NCI-H1105 treated with DMSO at 0.1 percent for 48 hours (cell line): ENCODE data around the gene ENKD1.
A peak's percentile ranks its signal among the peaks of the same experiment; 100 is the strongest.
"Not testable (repeated sequence)": the region's sequence is repeated elsewhere in the genome, so short reads cannot be mapped to it uniquely, and the experiment has no call there.

Source experiments
- DNase-seq: peaks from one replicate; lab custom pipeline; 2025; lab: John Stamatoyannopoulos, UW

Gene ENKD1, protein sequence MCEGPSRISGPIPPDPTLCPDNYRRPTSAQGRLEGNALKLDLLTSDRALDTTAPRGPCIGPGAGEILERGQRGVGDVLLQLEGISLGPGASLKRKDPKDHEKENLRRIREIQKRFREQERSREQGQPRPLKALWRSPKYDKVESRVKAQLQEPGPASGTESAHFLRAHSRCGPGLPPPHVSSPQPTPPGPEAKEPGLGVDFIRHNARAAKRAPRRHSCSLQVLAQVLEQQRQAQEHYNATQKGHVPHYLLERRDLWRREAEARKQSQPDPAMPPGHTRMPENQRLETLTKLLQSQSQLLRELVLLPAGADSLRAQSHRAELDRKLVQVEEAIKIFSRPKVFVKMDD

DNA sequence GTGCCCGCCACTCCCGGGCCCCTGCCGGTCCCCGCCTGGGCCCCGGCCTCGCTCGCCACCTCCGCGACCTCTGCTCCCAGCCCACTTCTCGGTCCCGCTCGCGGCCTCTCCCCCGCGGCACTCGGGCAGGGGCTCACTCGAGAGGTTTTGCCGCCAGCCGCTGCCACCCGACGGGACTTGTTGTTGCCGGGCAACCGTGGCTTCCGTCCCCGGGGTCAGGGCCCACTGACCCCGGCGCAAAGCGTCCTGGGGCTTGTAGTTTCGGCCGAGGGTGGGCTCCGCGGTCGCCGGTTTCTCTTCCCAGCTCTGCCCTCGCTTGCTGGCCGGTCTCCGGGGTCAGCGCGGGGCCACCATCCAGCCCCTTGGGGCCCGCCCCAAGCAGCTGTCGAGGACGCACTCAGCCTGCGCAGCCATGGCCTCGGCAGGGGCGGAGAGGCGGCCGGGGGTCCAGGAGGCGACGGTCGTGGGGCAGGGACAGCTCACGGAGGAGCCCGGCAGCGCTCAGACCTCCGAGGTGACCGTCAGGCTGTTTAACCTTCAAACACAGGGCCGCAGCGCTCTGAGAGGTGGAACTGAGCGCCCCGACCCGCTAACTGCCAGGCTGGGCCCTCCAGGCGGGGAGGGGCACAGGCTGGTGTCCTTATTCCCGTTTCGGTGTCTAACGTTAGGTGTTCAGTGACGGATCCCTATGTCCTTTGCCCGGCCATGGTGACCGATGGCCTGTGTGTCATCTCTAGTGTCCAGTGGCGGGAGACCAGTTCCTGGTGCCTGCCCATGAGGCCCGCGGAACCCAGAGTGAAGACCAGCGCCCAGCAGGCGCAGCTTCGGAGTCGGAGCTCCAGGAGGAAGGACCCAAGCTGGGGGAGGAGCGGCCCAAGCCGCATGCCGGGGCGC lies at the start of gene ENKD1, which contains the start of gene C16orf86:
TSS of gene ENKD1 (minus strand) at position 192 of the 894 bp plus-strand sequence. CDS start 308 bp downstream, outside the sequence.
TSS of gene C16orf86 (plus strand) at position 256 of the 894 bp plus-strand sequence. CDS start at position 413, 157 bp downstream.
- DNase-seq: peak; percentile 59

DNA sequence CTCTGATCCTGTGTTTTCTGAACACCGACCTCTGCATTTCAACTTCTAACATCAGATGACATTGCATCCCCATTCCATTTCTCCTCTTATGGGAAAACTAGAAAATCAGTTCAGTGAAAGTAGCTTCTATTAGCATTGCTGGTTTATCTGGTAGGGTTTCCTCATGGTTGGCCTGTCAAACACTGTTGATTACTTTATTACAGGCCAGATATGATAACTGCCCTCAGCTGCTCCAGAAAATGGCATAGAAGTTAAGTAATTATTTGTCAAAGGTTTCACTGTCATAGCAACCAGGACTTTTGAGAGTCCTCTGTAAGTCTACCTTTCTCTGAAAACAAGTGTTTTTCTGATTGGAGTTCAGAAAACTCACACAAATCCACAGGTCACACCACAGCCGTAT lies 49.5 kb upstream of the ENKD1 start:
- no peak for DNase-seq

DNA sequence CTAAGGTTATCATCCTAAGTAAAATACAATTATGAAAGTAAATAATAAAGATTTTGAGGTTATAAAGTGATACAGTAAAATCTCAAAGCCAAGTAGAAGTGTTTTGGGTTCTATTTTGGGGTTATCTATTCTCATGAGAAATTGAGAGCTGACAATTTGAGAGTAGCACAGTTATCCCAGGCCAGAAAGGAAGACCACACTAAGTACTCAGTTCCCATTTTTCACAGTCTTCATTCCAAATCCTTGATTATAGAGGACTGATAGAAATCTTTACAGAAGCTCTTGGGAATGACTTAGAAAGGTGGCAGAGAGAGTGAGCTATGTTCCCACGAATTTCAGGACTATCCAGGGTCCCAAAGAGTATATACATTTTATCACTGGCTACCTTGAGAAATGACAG lies 48.0 kb upstream of the ENKD1 start:
- no peak for DNase-seq

DNA sequence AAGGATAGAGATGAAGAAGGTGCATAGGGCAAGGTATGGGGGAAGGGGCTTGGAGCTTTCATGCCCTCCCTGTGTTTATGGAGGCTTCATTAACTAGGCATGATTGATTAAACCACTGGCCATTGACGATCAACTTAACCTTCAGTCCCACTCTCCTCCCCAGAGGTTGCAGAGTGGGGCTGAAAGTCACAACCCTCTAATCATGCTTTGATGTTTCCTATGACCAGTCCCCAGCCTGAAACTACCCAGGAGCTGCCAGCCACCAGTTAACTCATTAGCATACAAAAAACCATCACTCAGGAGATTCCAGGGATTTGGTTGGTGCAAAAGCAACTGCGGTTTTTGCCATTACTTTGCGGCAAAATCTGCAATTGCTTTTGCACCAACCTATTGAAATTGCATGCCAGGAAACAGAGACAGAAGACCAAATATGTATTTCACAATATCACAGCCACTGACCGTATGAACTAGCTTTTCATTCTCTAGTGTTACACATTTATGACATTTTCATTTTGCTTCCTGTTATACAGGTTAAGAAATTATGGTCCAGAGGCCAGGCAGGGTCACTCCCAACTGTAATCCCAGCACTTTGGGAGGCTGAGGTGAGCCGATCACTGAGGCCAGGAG lies 47.2 kb upstream of the ENKD1 start:
- no peak for DNase-seq

DNA sequence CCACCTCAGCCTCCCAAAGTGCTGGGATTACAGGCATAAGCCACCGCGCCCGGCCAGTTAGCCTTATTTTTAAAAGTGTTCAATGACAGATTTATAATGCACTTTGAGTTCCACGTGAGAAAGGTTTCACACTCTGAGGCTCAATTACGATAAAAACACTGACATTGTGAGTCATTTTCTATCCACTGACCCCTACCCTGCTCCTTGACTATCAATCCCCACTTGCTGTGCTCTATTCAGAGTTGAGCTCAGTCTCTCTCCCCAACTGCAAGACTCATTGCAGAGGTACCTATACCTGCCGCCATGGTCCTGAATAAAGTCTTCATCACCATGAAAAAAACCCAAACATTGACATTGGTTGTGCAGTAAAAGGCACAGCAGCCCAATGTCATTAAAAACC lies 44.1 kb upstream of the ENKD1 start:
- DNase-seq: no peak

DNA sequence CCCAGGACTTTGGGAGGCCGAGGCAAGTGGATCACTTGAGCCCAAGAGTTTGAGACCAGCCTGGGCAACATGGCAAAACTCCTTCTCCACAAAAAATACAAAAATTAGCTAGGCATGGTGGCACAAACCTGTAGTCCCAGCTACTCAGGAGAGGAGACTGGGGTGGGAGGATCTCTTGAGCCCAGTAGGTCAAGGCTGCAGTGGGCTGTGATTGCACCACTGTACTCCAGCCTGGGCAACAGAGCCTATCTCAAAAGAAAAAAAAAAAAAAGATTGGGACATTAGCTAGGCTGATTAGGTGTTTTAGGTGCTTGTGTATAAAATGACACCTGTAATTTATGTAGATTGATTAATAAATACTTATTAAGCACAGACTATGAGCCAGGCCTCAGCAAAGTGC lies 42.5 kb upstream of the ENKD1 start:
- no peak for DNase-seq

DNA sequence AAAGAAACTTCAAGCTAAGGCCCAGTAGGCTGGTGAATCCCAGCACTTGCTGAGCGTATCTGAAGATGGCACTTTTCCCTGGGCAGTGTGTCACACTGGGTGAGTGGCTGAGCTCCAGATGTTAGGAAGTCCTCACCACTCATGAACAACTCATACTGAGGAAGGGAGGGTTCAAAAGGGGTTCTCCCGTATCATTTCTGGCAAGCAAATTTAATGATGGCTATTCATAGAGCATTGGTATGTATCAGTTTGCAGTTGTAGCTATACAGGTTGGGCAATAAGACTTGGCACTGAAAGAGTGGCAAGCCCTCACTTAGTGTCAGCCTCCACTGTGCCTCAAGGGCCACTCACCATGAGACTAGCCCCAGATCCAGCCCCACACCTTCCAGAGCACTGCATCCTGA lies 41.8 kb upstream of the ENKD1 start:
- DNase-seq: no peak

DNA sequence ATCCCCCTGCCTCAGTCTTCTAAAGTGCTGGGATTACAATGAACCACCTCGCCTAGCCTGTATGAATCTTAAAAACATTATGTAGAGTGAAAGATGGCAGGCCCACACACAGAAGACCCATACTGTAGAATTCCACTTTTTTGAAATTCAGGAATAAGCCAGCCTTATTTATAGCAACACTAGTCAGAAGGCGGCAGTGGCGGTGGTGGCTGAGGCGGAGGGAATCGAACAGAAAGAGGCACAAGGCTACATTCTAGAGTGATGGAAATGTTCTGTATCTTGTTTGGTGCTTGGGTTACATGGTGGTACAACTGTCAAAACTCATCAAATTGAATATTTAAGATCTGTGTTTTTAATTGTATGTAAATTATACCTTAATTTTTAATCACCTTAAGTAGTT lies 41.2 kb upstream of the ENKD1 start:
- no peak for DNase-seq

DNA sequence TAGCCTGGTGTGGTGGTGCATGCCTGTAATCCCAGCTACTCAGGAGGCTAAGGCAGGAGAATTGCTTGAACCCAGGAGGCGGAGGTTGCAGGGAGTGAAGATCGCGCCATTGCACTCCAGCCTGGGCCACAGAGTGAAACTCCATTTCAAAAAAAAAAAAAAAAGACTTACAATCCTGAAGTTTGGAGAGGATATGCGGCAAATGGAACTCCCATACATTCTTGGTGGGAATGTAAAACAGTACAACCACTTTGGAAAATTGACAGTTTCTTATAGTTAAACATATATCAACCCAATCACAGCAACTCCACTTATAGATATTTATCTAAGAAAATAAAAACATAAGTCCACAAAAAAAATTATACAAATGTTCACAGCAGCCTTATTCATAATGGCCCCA lies 40.7 kb upstream of the ENKD1 start:
- no peak for DNase-seq

DNA sequence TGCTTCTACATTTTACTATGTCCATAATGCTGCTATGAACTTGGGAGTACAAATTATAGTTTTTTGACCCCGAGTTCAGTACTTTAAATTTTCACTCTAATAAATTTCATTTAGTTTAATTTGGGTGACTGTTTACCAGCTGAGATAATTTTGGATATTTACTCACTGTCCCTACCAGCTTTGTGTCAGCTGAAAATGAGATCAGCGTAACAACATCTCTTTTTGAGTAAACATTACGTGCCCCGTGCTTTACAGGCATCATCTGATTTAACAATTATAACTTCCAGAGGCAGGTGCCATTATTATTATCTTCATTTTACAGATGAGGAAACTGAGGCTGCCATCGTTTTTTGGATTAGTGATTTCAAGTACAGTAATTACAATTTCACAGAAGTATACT lies 37.6 kb upstream of the ENKD1 start:
- no peak for DNase-seq

DNA sequence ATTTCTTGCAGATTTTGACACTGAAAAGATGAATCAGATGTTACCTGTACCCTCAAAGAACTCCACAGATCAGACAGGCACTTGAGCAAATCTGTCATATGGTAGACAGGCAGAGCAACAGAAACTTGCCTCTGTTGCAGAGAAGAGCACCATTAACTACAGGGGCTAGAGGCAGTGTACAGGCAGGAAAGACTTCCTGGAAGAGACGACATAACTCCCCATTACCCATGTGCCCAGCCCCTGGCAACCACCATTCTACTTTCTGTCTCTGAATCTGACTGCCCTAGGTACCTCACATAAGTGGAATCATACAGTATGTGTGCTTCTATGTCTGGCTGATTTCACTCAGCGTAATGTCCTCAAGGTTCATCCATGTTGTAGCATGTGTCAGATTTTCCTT lies 37.1 kb upstream of the ENKD1 start:
- DNase-seq: no peak

DNA sequence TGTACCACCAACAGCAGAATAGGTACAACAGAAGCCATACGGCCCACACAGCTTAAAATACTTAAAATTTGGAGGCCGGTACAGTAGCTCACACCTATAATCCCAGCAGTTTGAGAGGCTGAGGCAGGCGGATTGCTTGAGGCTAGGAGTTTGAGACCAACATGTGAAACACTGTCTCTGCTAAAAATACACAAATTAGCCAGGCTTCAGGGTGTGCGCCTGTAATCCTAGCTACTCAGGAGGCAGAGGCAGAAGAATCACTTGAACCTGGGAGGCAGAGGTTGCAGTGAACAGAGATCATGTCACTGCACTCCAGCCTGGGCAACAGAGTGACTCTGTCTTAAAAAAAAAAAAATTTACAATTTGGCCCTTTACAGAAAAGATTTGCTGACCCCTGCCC lies 35.6 kb upstream of the ENKD1 start:
- no peak for DNase-seq

DNA sequence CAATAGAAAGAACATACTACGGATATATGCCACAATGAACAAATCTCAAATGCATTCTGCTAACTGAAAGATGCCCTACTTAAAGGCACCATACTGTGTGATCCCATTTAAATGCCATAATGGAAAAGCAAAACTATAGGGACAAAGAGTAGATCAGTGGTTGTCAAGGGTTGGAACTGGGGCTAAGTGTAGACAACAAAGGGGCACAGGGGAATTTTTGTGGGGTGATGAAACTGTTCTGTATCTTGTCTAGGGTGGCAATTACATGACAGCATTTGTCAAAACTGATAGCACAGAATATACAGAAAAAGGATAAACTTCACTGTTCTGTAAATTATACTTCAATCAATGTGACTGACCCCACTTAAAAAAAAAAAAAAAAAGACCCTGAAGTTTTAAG lies 34.9 kb upstream of the ENKD1 start:
- DNase-seq: no peak

DNA sequence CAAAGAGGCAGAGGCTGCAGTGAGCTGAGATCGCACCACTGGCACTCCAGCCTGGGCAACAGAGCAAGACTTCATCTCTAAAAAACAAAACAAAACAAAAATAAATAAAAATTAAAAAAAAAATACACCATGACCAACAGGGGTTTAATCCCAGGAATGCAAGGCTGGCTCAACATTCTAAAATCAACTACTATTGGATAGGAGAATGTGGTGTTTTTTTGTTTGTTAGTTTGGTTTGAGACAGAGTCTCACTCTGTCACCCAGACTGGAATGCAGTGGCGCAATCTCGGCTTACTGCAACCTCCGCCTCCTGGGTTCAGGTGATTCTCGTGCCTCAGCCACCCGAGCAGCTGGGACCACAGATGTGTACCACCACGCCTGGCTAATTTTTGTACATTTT lies 32.7 kb upstream of the ENKD1 start:
- DNase-seq: no peak

DNA sequence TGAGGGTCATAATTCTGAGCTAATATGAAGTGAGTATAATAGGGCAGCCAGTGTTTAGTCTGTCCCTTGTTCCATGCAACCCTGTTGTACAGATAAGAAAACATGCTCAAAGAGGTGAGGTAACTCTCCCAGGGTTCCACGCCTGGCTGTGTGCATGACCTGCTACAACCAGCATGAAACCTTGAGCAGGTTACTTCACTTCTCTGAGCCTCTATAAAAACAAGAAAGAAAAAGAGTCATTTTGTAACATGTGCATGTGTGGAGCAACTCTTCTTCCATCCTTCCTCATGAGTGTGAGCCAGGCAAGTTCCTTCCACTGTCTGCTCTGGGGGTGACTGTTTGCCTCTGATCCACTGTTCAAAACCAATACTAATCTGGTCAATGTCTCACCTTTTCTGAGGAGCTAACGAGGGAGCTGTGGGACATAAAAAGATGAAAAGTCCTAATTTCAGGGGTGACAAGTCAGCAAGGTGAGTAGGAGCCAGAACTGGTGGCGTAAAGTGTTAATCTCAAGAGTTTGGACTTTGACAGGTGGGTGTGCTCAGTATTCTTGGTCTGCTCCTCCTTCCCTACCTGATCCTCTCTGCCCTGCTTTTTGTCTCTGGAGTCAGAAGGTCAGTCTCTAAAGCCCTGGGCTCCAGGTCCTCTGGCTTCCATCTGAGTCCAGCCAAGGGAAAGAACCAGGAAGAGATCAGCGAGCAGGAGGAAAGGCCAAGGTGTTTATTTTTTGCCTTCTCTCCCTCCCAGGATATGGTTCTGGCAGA lies 31.1 kb upstream of the ENKD1 start:
- DNase-seq: no peak

DNA sequence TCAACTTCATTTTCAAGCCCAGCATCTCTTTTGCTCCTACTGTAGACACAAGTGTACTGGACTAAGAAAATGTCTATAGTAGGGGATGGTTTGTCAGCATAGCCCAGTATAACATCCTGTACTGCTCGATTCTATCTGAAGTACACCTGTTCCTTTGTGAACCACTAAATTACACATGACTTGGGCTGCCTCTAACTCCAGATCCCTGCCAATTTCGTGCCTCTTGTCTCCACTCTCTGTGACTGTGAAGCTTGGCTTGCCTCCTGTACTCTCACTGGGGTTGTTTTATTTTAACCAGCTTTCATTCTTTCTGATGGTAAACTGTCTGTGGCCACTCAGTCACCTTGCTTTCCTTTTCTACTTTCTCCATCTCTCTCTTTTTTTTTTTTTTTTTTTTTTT lies 28.1 kb upstream of the ENKD1 start:
- DNase-seq: no peak

DNA sequence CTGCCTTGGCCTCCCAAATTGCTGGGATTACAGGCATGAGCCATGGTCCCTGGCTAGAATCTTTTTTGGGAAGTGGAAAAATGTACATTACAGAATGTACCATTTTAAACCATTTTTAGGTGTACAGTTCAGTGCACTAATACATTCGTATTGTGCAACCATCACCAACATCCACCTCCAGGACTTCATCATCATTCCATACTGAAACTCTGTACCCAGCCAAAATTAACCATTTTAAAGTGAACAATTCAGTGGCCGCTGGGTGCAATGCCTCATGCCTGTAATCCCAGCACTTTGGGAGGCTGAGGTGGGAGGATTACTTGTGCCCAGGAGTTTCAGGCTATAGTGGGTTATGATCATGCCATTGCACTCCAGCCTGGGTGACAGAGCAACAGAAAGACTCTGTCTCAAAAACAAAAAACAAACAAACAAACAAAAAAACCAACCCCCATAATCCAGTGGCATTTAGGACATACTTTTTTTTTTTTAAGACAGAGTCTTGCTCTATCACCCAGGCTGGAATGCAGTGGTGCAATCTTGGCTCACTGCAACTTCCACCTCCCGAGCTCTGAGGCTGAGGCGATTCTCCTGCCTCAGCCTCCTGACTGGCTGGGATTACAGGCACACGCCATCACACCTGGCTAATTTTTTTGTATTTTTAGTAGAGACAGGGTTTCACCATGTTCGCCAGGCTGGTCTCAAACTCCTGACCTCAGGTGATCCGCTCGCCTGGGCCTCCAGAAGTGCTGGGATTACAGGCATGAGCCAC lies 27.2 kb upstream of the ENKD1 start:
- DNase-seq: not testable (repeated sequence)

DNA sequence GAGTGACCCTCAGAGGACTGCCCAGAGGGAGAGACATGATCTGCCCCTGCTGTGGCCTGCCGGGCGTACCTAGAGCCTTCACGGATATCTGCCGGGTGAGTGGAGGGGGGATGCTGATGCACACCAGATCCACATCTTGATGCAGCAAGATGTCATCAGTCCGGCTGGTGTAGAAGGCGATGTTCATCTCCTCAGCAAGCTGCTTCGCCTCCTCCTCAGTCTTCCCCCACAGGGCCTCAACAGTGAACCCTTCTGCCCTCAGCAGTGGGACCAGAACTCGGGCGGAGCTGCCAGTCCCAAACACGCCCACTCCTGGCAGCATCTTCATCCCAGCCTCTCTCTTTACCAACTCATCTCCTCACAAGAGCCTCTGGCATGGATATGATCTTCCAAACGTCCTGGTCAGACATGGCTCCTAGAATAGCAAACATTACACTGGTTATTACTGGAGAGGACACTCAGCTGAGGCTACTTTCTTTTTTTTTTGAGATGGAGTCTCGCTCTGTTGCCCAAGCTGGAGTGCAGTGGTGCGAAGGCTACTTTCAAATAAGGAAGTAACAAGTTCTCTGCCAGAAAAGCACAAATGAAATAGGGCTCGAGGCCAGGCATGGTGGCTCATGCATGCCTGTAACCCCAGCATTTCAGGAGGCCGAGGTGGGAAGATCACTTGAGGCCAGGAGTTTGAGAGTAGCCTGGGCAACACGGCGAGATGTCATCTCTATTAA lies 19.0 kb upstream of the ENKD1 start:
- no peak for DNase-seq

DNA sequence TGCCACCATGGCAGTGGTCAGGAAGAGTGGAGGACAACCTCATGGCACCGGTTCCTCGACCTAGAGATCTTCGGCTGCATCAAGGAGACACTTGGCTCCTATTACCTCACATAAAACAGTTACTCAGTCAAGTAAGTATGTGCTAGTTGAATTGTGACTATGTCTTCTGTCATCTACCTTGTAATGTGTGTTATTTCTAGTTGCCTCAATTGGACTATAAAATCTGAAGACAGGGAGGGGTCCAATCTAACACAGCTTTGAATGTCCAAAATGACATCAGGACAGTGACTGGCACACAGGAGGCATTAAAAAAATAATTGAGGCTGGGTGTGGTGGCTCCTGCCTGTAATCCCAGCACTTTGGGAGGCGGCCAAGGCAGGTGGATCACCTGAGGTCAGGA lies 17.2 kb upstream of the ENKD1 start:
- DNase-seq: no peak
